Stimulated activated naive CD8-positive, alpha-beta T cell treated with anti-CD3 and anti-CD28 coated beads, Interleukin-15, amount 100 ng/mL, for 72 hours (primary cell): ENCODE measurements around the gene DPF3.

Experiments used
- ATAC-seq: fragments of 150-1000 bp; cut with Tn5 transposase; 2 replicates; pipeline ENCODE4 v1.10.0; 2021; ENCODE audit warnings: mild to moderate bottlenecking, moderate library complexity
- DNase-seq, 2 donors: peaks; one replicate each; pipeline ENCODE4 v3.0.0; 2021 to 2022
- H3K27ac Mint-ChIP-seq, 2 donors: one replicate each; pipeline ENCODE4 v1.8.0; 2022; ENCODE audit warnings: mild to moderate bottlenecking in 2 of 2, mixed read lengths in 2 of 2, moderate library complexity in 2 of 2
- H3K27me3 Mint-ChIP-seq: one replicate; pipeline ENCODE4 v1.8.0; 2022; ENCODE audit warnings: mixed read lengths
- H3K4me1 Mint-ChIP-seq: one replicate; pipeline ENCODE4 v1.8.0; 2022; ENCODE audit warnings: mild to moderate bottlenecking, mixed read lengths
- H3K4me3 Mint-ChIP-seq, 2 donors: one replicate each; pipeline ENCODE4 v1.8.0; 2022; ENCODE audit warnings: mild to moderate bottlenecking in 2 of 2, mixed read lengths in 2 of 2, moderate library complexity in 1 of 2
- H3K9me3 Mint-ChIP-seq, 2 donors: one replicate each; pipeline ENCODE4 v1.8.0; 2022; ENCODE audit warnings: mixed read lengths in 2 of 2

DPF3 gene

GRCh38 chr14:72600551-72601330 lies 293.2 kb downstream of the DPF3 start:
- H3K4me3 Mint-ChIP-seq, result no peak overlapping the region
- H3K27ac Mint-ChIP-seq, result no peak overlapping the region
- H3K4me1 Mint-ChIP-seq, result peaks cover 15% of the 10 kb centered on the region
- no peak for DNase-seq
- ATAC-seq, result peak; percentile 20
- peaks cover 32% of the 10 kb centered on the region for H3K27me3 Mint-ChIP-seq
- no peaks in the 10 kb centered on the region for H3K9me3 Mint-ChIP-seq

DNA sequence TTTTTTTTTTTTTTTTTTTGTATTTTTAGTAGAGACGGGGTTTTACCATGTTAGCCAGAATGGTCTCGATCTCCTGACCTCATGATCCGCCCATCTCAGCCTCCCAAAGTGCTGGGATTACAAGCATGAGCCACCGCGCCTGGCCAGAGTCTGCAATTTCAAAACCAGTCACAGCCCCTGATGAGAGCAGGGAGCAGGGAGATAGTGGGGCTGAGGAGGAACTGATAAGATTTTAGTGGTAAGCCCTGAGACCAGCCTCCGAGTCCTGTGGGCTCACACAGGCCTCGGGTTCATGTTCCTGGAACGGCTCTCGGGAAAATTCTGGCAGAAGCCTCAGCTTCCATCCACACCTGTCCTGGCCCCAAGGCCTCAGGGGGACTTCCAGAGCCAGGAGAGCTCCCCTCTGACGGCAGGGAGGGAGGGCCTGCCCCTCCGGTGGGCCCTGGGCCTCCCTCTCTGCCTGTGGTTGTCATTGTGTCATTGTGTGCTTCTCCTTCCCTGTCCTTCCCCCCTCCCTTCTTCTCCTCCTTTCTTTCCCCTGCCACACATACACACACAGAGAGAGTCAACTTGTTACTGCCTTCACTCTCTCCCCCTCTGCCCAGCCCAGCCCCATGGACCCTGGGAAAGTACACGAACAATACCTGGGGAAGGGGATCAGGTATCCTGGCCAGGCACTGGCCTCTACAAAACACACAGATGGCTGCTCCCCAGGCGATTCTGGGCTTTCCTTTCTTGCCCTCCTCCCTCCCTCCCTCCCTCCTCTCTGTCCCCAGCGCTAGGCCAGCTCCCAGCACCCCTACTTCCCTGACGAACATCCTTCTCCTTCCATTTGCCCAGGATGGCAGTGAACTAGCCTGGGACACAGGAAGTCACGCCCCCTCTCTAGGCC lies 294.1 kb downstream of the DPF3 start:
- H3K9me3 Mint-ChIP-seq, result no peaks in the 10 kb centered on the region
- no peak for ATAC-seq
- peaks cover 33% of the 10 kb centered on the region for H3K27me3 Mint-ChIP-seq
- no peak for DNase-seq
- no peak overlapping the region for H3K4me3 Mint-ChIP-seq
- peaks cover 24% of the 10 kb centered on the region for H3K4me1 Mint-ChIP-seq
- peak overlapping the region in 1 of 2 donors; percentile 5 for H3K27ac Mint-ChIP-seq

- H3K9me3 Mint-ChIP-seq, result no peaks in the 10 kb centered on the region
- H3K4me3 Mint-ChIP-seq, result no peak overlapping the region
- DNase-seq, result no peak
- peaks cover 33% of the 10 kb centered on the region for H3K27me3 Mint-ChIP-seq
- no peak overlapping the region for H3K27ac Mint-ChIP-seq
- H3K4me1 Mint-ChIP-seq, result peaks cover 37% of the 10 kb centered on the region
- no peak for ATAC-seq
These were observed 295.6 kb downstream of the DPF3 start for GRCh38 chr14:72598306-72598705.

DNA sequence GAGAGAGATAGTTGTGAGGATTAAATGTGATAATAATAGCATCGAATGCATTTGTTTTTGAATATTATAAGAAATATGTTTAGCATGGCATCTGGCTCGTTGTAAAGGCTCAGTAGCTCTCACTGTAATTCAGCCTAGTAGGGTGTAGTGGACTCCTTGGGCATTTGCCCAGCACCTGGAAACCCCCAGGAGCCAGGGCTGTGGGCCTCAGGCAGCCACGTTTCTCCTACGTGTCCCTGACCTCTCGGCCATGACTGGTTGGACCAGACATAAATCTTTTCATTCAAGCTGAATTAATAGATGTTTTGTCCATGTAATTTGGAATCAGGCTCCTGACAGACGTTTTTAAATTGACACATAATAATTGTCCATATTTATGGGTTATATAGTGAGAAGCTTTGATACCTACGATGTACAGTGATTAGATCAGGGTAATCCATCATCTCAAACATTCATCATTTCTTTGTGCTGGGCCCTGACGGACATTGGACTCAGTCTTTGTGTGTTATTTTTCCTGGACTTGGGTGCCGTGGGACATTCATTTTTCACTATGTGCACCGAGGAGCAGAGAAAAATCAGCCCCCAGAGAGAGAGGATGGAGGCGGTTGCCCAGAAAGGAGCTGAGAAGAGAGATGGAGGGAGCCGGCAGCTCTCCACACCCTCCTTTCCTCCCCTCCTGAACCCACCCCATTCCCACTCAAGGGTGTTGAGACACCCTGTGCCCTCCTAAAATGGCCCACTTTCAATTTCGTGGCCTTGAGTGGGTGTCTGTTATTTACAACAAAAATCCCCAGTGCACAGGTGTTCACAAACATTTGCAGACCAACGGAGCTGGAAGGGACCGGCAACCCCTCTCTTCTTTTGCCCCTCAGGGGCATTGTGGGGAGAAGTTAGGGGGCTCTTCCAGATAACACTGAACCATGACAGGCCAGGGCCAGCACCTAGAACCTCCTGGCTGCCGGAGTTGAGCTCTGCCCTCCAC lies 296.4 kb downstream of the DPF3 start:
- ATAC-seq (no peak), DNase-seq (no peak)
- peaks cover 39% of the 10 kb centered on the region for H3K27me3 Mint-ChIP-seq
- no peak overlapping the region for H3K27ac Mint-ChIP-seq
- no peaks in the 10 kb centered on the region for H3K9me3 Mint-ChIP-seq
- H3K4me1 Mint-ChIP-seq, result peaks cover 41% of the 10 kb centered on the region
- no peak overlapping the region for H3K4me3 Mint-ChIP-seq

- ATAC-seq (no peak), DNase-seq (no peak)
- peak overlapping the region; percentile 53 to 66 for H3K4me3 Mint-ChIP-seq
- H3K27ac Mint-ChIP-seq, result no peak overlapping the region
- no peaks in the 10 kb centered on the region for H3K9me3 Mint-ChIP-seq
- peaks cover 40% of the 10 kb centered on the region for H3K27me3 Mint-ChIP-seq
- H3K4me1 Mint-ChIP-seq, result peaks cover 60% of the 10 kb centered on the region
These were observed 298.6 kb downstream of the DPF3 start for GRCh38 chr14:72595152-72595862.

GRCh38 chr14:72594099-72594901 lies 299.6 kb downstream of the DPF3 start:
- Mint-ChIP-seq H3K4me1 (peaks cover 64% of the 10 kb centered on the region), H3K27ac (peak overlapping the region; percentile 8 to 63), H3K27me3 (peaks cover 33% of the 10 kb centered on the region), H3K9me3 (no peaks in the 10 kb centered on the region), H3K4me3 (peak overlapping the region; percentile 53 to 66)
- DNase-seq, result peak; percentile 51 to 70
- ATAC-seq, result peak; percentile 99

- Mint-ChIP-seq H3K4me3 (no peak overlapping the region), H3K9me3 (no peaks in the 10 kb centered on the region), H3K27me3 (peaks cover 26% of the 10 kb centered on the region), H3K27ac (no peak overlapping the region), H3K4me1 (peaks cover 55% of the 10 kb centered on the region)
- no peak for DNase-seq
- no peak for ATAC-seq
These were observed 302.5 kb downstream of the DPF3 start for GRCh38 chr14:72591391-72591790.

- Mint-ChIP-seq H3K27ac (no peak overlapping the region), H3K4me3 (peak overlapping the region; percentile 27 to 43), H3K4me1 (peaks cover 47% of the 10 kb centered on the region), H3K27me3 (peaks cover 18% of the 10 kb centered on the region), H3K9me3 (peaks cover 0 to 5% of the 10 kb centered on the region in 2 donors)
- DNase-seq (no peak), ATAC-seq (no peak)
These were observed 303.3 kb downstream of the DPF3 start for GRCh38 chr14:72590577-72590976.

DNA sequence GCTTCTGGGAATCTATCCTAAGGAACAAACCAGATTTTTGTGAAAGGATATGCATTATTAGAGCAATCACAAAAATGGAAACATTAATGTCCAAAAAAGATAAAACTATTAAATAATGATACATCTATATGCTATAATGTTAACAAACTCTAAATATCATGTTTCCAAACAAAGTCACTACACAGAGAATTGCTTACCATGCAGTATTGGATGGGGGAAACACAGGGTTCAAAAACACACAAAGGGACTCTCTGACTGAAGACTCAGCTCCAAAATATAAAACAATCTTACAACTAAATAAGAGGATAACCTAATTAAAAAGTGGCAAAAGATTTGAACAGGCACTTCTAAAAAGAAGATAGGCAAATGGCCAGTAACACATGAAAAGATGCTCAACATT lies 304.2 kb downstream of the DPF3 start:
- DNase-seq, result no peak
- Mint-ChIP-seq H3K4me1 (peaks cover 38% of the 10 kb centered on the region), H3K27me3 (peaks cover 18% of the 10 kb centered on the region), H3K27ac (no peak overlapping the region), H3K4me3 (no peak overlapping the region), H3K9me3 (peaks cover 4 to 8% of the 10 kb centered on the region in 2 donors)
- no peak for ATAC-seq

DNA sequence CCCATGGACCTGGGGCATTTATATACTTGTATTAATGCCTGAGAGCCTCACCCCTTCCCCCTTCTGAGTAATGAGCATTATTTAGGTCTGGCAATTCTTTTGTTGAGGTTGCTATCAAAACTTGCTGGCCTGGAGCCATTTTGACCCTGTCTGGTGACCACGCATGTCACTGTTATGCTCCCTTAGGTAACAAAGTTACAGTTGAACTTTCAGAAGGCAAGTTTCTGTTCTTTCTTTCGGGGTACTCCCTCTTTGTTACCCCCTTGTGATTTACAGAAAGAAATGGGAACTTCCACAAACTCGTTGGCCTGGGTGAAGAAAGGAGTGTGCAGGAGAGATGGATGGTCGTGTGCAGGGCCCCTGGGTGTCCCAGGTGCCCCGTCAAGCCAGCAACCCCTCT lies 305.4 kb downstream of the DPF3 start:
- Mint-ChIP-seq H3K4me3 (no peak overlapping the region), H3K27ac (no peak overlapping the region), H3K9me3 (peaks cover 4 to 8% of the 10 kb centered on the region in 2 donors), H3K4me1 (peaks cover 27% of the 10 kb centered on the region), H3K27me3 (peaks cover 18% of the 10 kb centered on the region)
- DNase-seq, result no peak
- no peak for ATAC-seq

DNA sequence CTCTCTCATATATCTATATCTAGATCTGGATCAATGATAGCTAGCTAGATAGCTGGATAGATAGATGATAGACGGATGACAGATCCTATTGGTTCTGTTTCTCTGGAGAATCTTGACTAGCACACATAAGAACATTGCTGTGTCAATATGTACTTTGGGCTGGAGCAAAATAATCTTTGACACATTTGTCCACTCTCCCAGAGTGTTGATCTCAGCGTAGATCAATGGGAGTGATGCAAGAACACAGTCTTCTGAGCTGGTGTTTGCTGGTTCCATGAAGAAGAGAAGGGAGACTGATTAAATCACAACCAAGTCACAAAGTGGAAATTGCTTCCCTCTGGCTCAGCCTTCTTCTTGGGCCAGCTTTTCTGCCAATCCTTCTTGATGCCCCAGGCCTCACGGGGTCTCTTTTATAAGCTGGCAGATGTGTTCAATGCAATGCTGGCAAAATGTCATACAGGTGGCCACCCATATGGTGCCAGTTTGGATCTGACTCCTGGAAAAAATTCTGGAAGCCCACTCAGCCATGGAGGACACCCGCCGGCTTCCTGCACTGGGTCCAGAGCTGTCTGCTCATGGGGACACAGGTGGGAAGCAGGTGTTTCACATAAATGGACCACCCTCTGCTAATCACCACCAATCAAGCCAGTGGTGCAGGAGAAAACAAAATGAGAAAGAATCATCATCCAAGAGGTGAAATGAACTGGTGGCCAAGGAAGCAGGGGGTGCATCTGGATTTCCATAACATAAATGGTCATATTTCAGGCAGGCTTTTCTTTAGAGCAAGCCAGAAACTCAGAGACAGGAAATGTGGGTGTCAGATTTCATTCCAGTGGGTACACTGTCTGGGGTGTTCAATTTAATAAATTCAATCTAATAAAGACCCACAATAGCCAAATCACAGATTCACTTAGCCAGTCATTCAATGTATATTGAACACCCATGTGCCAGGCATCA lies 310.3 kb downstream of the DPF3 start:
- H3K4me3 Mint-ChIP-seq, result no peak overlapping the region
- no peak overlapping the region for H3K27ac Mint-ChIP-seq
- H3K27me3 Mint-ChIP-seq, result no peaks in the 10 kb centered on the region
- DNase-seq (no peak), ATAC-seq (no peak)
- H3K9me3 Mint-ChIP-seq, result peaks cover 4 to 8% of the 10 kb centered on the region in 2 donors
- no peaks in the 10 kb centered on the region for H3K4me1 Mint-ChIP-seq

GRCh38 chr14:72582582-72582981 lies 311.3 kb downstream of the DPF3 start:
- no peaks in the 10 kb centered on the region for H3K27me3 Mint-ChIP-seq
- no peak for DNase-seq
- peak; percentile 81 for ATAC-seq
- H3K4me3 Mint-ChIP-seq, result no peak overlapping the region
- no peaks in the 10 kb centered on the region for H3K4me1 Mint-ChIP-seq
- H3K9me3 Mint-ChIP-seq, result peaks cover 4 to 8% of the 10 kb centered on the region in 2 donors
- H3K27ac Mint-ChIP-seq, result no peak overlapping the region

DNA sequence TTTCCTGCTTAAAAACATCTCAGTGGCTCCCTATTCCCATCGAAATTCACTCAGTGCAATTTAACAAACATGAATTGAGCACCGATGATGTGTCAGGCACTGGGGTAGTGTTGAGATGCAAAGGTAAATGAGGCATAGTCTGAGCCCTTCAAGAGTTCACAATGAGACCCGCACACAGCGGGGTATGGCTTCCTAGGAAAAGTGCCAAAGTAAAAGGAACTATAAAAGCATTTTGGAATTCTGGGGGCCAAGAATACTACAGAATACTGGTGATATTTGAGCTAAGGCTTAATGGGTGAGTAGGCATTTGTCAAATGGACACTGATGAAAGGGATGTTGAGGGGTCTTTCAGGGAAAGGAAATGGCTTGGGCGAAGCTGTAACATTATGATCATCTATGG lies 315.4 kb downstream of the DPF3 start:
- DNase-seq (no peak), ATAC-seq (no peak)
- Mint-ChIP-seq H3K4me3 (no peak overlapping the region), H3K9me3 (no peaks in the 10 kb centered on the region), H3K27me3 (no peaks in the 10 kb centered on the region), H3K4me1 (peaks cover 11% of the 10 kb centered on the region), H3K27ac (no peak overlapping the region)
